GM12892 (cell line): ENCODE measurements around the gene KCNH1.

Experiments used
- DNase-seq: peaks from one replicate; pipeline ENCODE4 v3.0.0; 2011; ENCODE audit not compliant: insufficient read length
- FAIRE-seq: peaks from 2 replicates; lab custom pipeline; 2011; peaks lifted over from hg19 to GRCh38; lab: Jason Lieb, UNC
- POLR2A ChIP-seq: IDR thresholded peaks from 2 replicates; pipeline ENCODE4 v1.6.1; 2011; ENCODE audit warnings: low read depth, low read length, control low read depth
- POLR2AphosphoS5 ChIP-seq: IDR thresholded peaks from 2 replicates; pipeline ENCODE4 v1.6.1; 2011; ENCODE audit warnings: low read depth, low read length, control low read depth
- TAF1 ChIP-seq: IDR thresholded peaks from 2 replicates; pipeline ENCODE4 v1.6.1; 2011; ENCODE audit warnings: low read depth, mild to moderate bottlenecking, control low read depth, low read length, borderline replicate concordance

Gene KCNH1

DNA sequence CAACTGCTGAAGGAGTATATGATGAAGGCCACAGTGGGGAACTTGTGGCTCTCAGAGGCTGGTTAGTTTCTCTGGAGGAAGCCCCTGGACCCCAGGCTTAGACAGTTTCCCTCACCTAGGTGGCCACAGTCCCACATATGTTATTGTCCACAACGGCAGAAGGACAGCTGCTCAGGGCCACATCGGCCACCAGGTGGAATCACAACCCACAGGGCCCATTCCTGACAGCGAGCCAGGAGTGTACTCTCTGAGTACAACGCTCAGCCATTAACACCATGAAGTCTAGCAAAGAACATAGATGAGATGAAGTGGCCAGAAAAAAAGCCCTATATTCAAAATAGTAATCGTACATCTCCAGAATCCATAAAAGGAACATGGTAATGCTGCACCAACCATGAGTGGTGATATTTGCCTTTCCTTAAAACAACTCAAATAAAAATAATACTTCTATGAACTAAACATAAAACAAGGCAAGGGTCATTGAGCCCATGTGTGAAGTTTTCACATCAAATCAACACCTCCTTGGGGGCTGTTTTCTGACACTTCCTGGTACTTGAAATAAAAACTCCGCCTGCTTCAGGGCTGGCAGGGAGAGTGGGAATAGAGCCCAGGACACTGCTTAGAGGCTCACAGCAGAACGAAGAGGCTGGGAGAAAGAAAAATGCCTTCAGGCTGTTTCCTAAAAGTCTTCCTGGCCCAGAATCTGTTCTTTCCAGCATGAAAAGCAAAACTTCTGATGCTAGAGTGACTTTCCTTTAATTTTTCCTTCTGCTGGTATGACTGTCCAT, 421.9 kb downstream of the KCNH1 start:
- no peak for DNase-seq
- TF ChIP-seq POLR2A (no peak), TAF1 (no peak), POLR2AphosphoS5 (no peak)
- FAIRE-seq: no peak

DNA sequence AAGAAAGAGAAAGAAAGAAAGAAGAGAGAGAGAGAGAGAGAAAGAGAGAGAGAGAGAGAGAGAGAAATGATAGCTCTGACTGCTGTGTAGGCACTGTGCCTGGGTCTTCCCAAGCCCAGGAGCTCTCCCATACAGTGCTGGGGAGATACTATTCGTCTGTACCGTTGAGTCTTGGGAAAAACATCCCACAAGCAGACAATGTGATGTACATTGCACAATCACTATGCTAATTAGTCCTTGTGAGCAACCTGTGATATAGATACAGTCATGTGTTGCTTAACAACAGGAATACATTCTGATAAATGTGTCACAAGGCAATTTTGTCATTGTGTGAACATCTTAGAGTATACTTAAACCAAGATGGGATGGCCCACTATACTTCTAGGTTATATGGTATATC, 424.2 kb downstream of the KCNH1 start:
- no peak for FAIRE-seq
- TF ChIP-seq TAF1 (no peak), POLR2A (no peak), POLR2AphosphoS5 (no peak)
- DNase-seq: no peak

DNA sequence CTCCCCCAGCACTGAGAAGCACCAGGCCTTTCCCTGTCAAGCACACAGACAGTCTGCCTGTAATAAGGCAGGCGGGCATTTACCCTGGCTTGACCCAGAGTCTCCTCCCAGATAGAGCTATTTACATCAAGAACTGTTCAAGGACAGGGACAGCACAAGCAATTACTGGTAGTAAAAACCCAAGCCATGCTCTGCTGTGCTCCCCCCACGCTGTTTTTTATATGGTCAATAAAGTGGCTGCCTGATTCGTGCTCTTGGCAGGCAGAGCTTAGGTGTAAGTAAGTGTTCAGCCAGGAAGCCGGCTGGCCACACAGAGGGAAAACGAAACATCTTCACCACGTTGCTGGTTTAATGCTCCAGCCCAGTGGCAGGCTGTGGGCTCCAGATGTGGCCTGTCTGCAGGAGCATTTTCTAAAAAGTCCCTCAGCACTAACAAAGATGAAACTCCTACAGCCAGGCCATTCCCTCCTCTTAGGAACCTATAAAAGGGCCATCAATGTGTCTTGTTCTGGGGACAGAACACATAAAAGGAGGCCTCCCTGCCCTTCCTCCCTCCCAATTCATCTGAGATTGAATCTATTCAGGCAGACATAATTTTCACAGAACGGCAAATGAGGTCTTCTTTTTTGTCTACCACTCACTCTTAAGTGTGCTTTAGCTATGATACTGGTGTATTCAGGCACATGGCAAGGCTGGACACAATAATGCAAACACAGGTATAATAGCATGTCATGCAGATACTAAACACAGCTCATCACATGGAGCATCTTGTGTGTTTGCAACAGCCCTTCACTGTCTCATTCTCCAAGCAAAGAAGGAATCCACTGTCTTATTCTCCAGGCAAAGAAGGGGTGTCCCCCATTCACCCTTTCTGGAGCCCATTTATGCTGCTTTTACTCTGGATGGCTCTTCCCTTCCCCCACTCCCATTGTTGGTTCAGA, 426.4 kb downstream of the KCNH1 start:
- no peak for DNase-seq
- no peak for TF ChIP-seq POLR2AphosphoS5
- no peak for TF ChIP-seq TAF1
- no peak for TF ChIP-seq POLR2A
- FAIRE-seq: no peak

DNA sequence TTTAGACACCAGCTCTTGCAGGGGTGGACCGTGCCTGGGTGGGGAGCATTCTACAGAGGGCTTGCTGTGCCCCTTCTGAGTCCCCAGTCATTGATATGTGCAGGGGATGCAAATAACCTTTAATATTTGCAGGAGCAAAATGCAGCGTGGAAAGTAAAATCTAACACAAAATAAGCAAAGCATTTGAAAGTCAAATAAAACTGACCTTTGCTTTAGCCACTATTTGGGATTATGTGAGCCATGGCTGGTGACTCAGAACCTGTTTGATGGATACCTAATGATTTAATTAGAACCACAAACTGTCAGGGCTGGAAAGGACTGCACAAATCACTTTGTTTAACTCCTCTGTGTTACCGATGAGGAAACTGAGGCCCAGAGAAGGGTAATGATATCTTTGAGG, 427.7 kb downstream of the KCNH1 start:
- TF ChIP-seq TAF1: no peak
- no peak for TF ChIP-seq POLR2AphosphoS5
- no peak for TF ChIP-seq POLR2A
- no peak for FAIRE-seq
- no peak for DNase-seq

DNA sequence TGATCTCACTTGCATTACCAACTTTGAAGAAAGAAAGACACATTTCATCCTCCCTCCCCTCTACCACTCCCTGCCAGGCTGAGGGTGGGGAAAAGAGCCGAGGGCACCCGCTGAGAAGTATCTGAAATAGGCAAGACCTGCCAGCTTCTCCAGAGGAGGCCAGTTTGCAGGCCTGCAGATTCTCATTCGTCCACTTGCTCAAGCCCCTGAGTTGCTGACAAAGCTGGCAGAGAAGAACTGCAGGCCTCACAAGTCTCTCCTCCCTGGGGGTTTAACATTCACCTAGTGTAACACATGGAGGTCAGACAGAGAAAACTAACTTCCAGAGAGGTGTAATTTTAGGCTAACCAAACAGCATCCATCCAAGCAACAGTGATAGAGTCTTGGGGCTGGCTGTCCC, 428.9 kb downstream of the KCNH1 start:
- TF ChIP-seq POLR2A (no peak), TAF1 (no peak), POLR2AphosphoS5 (no peak)
- DNase-seq (no peak), FAIRE-seq (no peak)

DNA sequence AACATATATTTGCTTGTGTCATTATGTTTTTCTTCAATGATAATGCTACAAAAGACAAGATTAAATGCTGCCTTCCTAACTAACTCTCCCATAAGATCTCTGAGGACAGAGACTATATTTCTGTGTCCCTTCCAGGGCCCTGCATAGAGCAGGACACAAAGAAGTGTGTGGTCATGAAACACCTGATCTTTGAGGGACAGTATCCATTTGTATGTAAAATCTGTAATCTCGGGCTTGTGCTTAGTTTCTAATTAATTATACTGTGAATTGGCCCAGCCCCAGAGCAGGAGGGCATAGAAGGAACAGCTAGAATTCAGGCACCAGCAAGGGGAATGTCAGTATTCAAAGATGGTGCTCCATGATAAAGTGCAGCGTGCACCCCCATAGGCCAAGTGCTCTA, 430.4 kb downstream of the KCNH1 start:
- FAIRE-seq (no peak), DNase-seq (no peak)
- TF ChIP-seq POLR2A (no peak), TAF1 (no peak), POLR2AphosphoS5 (no peak)

DNA sequence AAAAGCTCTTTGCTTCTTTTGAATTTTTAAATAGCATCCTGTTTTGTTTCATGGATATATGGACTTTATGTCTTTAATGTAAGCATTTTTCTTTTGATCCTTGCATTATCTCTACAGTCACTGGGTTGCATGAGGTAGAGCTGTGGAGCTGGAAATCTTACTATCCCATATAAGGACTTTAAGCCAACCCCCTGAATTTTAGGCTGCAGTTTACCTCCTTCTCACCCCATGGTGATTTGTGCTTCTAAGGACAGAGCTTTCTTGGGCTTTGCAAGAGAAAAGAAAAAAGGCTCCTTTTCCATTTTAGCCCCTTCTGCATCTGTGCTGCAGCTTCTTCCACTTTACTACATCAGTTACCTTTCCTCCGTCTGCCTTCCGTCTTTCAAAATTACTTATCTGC, 431.4 kb downstream of the KCNH1 start:
- no peak for TF ChIP-seq POLR2A
- no peak for TF ChIP-seq TAF1
- no peak for TF ChIP-seq POLR2AphosphoS5
- FAIRE-seq (no peak), DNase-seq (no peak)

DNA sequence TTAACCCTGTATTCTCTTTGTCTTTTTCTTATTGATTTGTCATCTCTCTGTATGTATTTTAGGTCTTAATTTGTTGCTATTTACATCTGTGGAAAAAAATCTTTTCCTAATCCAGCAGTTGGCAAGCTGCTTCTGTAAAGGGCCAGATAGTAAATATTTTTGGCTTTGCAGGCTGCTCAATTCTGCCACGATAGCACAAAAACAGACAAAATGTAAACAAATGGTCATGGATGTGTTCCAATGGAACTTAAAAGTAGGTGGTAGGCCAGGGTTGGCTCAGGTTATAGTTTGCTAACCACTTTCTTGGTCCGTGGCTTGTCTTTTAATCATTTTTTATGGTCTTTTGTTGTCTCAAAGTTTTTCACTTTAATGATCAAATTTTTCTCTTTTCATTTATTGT, 433.4 kb downstream of the KCNH1 start:
- DNase-seq (no peak), FAIRE-seq (no peak)
- TF ChIP-seq POLR2AphosphoS5 (no peak), POLR2A (no peak), TAF1 (no peak)

DNA sequence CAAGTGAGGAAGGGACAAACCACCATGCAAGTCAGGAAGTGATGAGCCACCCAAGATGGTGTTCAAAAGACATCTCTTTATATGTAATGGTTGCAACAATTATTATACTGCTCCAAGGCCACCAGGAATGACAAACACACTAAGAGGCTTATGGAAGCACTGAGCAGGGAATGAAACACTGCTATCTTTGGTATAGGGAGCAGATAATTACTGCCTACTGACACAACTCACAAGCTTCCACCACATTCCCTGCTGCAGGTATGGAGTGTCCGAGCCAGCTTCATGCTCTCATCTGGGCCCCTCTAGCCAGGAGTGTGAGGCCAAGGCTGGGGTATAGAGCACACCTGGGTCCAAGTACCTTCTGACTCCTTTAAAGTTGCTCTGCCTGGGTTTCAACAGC, 433.9 kb downstream of the KCNH1 start:
- DNase-seq (no peak), FAIRE-seq (no peak)
- TF ChIP-seq TAF1: no peak

DNA sequence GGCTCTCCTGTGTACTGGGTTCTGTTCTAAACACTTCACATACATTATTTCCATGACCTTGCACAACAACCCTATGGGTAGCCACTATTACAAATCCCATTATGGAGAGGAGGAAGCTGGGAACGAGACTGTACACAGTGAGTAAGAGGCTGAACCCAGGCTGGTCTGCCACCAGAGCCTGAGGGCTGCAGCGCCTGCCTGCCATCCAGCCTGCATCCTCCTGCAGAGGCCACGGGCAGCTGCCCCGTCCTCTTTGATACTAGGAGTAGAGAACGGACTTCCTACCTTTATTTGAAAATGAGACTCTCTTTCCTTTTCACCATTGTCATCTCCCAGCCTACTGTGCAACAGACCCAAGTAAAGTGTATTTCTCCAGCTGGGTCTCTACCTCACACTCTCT, 435.3 kb downstream of the KCNH1 start:
- no peak for TF ChIP-seq POLR2A
- TF ChIP-seq POLR2AphosphoS5: no peak
- TF ChIP-seq TAF1: no peak
- DNase-seq (no peak), FAIRE-seq (no peak)

DNA sequence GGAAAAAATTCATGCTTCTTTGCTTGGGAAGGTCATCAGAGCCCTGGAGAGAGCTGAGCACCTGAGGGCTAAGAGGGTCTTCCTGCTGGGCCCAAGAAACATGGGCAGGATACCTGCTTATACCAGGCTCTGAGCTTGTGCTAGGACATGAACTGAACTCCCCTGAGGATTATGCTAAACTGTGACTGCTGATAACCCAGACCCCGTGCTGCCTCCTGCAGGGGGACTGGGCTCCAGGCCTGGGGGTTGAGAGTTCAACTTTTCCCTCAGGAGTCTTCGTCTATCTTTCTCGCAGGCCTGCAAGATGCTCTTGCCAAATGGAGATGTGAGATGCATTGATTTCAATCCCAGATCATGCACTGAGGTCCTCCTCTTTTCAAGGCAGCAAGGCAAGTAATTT, 436.8 kb downstream of the KCNH1 start:
- TF ChIP-seq TAF1 (no peak), POLR2A (no peak), POLR2AphosphoS5 (no peak)
- no peak for FAIRE-seq
- no peak for DNase-seq

DNA sequence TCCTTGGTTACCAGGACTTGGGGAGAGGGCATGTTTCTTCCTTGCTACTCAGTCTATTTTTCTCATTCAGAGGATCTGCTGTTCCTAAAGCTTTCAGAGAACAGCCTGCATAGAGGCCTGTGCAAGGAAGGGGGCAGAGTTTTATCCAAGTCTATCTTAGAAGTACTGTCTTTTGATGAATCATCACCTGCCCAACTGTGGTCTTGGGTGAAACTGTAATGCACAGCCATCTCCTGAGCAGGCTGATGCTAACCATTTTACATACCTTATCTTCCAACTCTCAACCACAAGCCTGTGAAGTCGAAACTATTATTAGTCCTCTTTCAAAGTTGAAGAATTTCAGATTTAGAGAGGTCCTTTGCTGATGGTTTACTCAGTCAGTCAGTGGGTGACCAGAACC, 437.2 kb downstream of the KCNH1 start:
- peak; percentile 84 for FAIRE-seq
- TF ChIP-seq POLR2A: no peak
- TF ChIP-seq TAF1: no peak
- TF ChIP-seq POLR2AphosphoS5: no peak
- no peak for DNase-seq
